Prostate gland (tissue), 2 donors: ENCODE results near the gene KRTAP12-1.

ENCODE experiments used
- POLR2A ChIP-seq: fragments of 450-650 bp; IDR thresholded peaks from one replicate; pipeline ENCODE4 v1.6.1; 2016; ENCODE audit warnings: antibody characterized with exemption, mild to moderate bottlenecking
- TF ChIP-seq, protein P1 (sequence below), 4 experiments: fragments of 200-600 bp in 2 of 4; fragments of 450-650 bp in 2 of 4; sonication (generic) in 2 of 4; IDR thresholded peaks; 1 replicate in 3 of 4; 2 replicates in 1 of 4; pipeline ENCODE4 v1.5.1; 2016 to 2019; ENCODE audit warnings: antibody characterized with exemption in 4 of 4, mild to moderate bottlenecking in 2 of 4, moderate library complexity in 2 of 4

DNA sequence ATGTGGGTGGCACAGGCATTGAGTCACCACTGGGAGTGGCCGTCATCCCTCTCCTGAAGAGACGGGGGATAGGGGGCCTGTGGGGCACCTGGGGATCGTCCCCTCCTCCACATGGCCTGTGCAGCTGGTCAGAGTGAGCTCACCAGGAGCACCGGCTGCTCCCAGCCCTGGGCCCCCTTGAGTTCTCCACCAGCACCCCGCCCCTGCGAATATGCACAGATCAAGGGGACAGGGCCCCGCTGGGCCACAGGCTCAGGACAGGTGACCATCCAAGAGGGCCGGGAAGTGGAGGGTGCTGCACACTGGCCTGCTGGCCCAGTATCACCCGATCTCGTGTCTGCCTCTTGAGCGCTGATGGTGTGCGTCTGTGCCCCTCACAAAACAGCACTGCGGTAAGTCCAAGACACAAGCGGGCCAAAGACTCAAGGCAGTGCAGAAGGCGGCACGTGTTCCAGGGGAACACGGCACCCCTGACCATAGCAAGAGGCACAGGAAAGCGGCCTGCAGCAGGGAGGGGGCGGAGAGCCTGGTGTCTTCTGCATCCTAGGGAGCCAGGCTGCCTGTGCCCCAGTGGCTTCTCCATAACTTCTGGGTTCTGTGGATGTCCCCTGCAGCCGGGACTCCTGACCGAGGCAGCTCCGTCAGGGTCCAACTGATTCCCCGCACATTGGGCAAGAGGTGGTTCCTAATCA is 47.5 kb upstream of the KRTAP12-1 start:
- TF ChIP-seq, protein P1, sequence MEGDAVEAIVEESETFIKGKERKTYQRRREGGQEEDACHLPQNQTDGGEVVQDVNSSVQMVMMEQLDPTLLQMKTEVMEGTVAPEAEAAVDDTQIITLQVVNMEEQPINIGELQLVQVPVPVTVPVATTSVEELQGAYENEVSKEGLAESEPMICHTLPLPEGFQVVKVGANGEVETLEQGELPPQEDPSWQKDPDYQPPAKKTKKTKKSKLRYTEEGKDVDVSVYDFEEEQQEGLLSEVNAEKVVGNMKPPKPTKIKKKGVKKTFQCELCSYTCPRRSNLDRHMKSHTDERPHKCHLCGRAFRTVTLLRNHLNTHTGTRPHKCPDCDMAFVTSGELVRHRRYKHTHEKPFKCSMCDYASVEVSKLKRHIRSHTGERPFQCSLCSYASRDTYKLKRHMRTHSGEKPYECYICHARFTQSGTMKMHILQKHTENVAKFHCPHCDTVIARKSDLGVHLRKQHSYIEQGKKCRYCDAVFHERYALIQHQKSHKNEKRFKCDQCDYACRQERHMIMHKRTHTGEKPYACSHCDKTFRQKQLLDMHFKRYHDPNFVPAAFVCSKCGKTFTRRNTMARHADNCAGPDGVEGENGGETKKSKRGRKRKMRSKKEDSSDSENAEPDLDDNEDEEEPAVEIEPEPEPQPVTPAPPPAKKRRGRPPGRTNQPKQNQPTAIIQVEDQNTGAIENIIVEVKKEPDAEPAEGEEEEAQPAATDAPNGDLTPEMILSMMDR (IDR thresholded peaks at IDR 0.05) = no peak
- TF ChIP-seq POLR2A = no peak
